Peyer's patch (tissue), 4 donors: ENCODE measurements around the gene SATB1. TPM values are rescaled to one million over a fixed set of nuclear protein-coding genes. Genes with fewer than 3 reads are reported as not detected.
A peak's percentile ranks its signal among the peaks of the same experiment; 100 is the strongest.
"Not testable (repeated sequence)": the region's sequence is repeated elsewhere in the genome, so short reads cannot be mapped to it uniquely, and the experiment has no call there.

ENCODE experiments used
- DNase-seq, 3 donors: peaks; one replicate each; pipeline ENCODE4 v3.0.0-alpha.2; 2017 to 2019
- H3K27ac ChIP-seq, 4 donors: fragments of 200-600 bp; sonication (generic); one replicate each; pipeline ENCODE4 v1.5.1; 2016 to 2019
- H3K27me3 ChIP-seq, 2 donors: fragments of 200-600 bp; sonication (generic); one replicate each; pipeline ENCODE4 v1.5.1; 2019
- H3K36me3 ChIP-seq, 3 donors: fragments of 200-600 bp; sonication (generic); one replicate each; pipeline ENCODE4 v1.5.1; 2016 to 2019
- H3K4me1 ChIP-seq, 4 donors: fragments of 200-600 bp; sonication (generic); one replicate each; pipeline ENCODE4 v1.5.1; 2016 to 2019
- H3K4me3 ChIP-seq, 4 donors: fragments of 200-600 bp; sonication (generic); 1 replicate in 3 of 4; 2 replicates in 1 of 4; pipeline ENCODE4 v1.5.1; 2016 to 2019; ENCODE audit warnings: mild to moderate bottlenecking in 1 of 4
- H3K9me3 ChIP-seq, 4 donors: fragments of 200-600 bp; sonication (generic); one replicate each; pipeline ENCODE4 v1.5.1; 2016 to 2019; ENCODE audit warnings: mild to moderate bottlenecking in 1 of 4
- CTCF ChIP-seq, 6 experiments: fragments of 450-650 bp in 4 of 6; fragments of 200-600 bp in 2 of 6; sonication (generic) in 1 of 6; IDR thresholded peaks; one replicate each; pipeline ENCODE4 v1.5.1; 2017 to 2019; ENCODE audit warnings: antibody characterized with exemption in 6 of 6, mild to moderate bottlenecking in 3 of 6, moderate library complexity in 1 of 6
- POLR2A ChIP-seq, 2 donors: fragments of 450-650 bp; IDR thresholded peaks; one replicate each; pipeline ENCODE4 v1.5.1; 2017; ENCODE audit warnings: antibody characterized with exemption in 2 of 2, mild to moderate bottlenecking in 2 of 2, moderate library complexity in 2 of 2
- total RNA-seq, 4 donors: library from RNA; depleted of rRNA; stranded (reverse); fragments of >200 nt; gene quantifications; one replicate each; pipeline ENCODE4 v1.1.0, GENCODE V29; 2016

The SATB1 gene
- total RNA-seq, 4 donors from 2014 or later, result 46.6 to 101 (median 63.2) TPM

DNA sequence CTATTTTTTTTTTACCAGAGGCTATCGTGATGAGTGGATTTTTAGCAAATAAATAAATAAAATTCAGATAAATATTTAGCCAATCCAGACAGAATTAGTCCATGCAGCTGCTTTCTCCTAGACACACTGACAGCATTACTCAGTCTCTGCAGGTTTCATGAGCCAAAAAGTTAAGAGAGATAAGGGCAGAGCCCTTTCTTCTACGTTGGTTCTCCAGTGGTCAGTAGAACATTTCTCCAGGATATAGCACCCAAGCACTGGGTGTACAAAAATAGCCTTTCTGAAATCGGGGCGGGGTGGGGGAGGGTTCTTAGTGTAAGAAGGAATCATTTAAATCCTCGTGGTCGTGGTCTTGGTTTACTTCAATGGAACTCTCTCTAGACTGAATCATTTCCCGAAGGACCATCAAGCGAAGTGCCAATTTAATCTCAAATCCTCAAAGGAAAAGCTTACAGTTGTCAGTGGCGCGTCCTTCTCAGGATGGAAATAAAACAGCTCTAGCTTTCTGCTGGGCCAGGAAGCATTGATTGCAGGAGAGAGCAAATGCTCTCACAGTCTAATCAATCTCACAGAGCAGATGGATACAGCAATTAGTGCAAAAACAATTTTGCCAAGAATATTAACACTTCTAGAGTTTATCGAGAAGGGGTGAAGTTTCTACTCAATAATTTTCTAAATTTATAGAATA, 86.2 kb downstream of the SATB1 start:
- Histone ChIP-seq H3K4me3 (no peak overlapping the region), H3K36me3 (no peaks in the 10 kb centered on the region), H3K27me3 (no peaks in the 10 kb centered on the region), H3K27ac (no peak overlapping the region), H3K4me1 (no peaks in the 10 kb centered on the region), H3K9me3 (no peaks in the 10 kb centered on the region)
- no peak for DNase-seq
- no peak for TF ChIP-seq POLR2A (IDR thresholded peaks at IDR 0.05)
- TF ChIP-seq CTCF (IDR thresholded peaks at IDR 0.05), result no peak

GRCh38 chr3:18337231-18337630, 87.9 kb downstream of the SATB1 start:
- no peak for DNase-seq
- Histone ChIP-seq H3K36me3 (no peaks in the 10 kb centered on the region), H3K27me3 (no peaks in the 10 kb centered on the region), H3K9me3 (no peaks in the 10 kb centered on the region), H3K4me1 (no peaks in the 10 kb centered on the region), H3K4me3 (no peak overlapping the region), H3K27ac (no peak overlapping the region)
- TF ChIP-seq CTCF (IDR thresholded peaks at IDR 0.05), result no peak
- no peak for TF ChIP-seq POLR2A (IDR thresholded peaks at IDR 0.05)

GRCh38 chr3:18334837-18335601, 90.1 kb downstream of the SATB1 start:
- Histone ChIP-seq H3K27ac (no peak overlapping the region), H3K36me3 (no peaks in the 10 kb centered on the region), H3K27me3 (no peaks in the 10 kb centered on the region), H3K9me3 (no peaks in the 10 kb centered on the region), H3K4me1 (no peaks in the 10 kb centered on the region), H3K4me3 (no peak overlapping the region)
- DNase-seq, result no peak
- TF ChIP-seq POLR2A (IDR thresholded peaks at IDR 0.05), result no peak
- TF ChIP-seq CTCF (IDR thresholded peaks at IDR 0.05), result no peak

DNA sequence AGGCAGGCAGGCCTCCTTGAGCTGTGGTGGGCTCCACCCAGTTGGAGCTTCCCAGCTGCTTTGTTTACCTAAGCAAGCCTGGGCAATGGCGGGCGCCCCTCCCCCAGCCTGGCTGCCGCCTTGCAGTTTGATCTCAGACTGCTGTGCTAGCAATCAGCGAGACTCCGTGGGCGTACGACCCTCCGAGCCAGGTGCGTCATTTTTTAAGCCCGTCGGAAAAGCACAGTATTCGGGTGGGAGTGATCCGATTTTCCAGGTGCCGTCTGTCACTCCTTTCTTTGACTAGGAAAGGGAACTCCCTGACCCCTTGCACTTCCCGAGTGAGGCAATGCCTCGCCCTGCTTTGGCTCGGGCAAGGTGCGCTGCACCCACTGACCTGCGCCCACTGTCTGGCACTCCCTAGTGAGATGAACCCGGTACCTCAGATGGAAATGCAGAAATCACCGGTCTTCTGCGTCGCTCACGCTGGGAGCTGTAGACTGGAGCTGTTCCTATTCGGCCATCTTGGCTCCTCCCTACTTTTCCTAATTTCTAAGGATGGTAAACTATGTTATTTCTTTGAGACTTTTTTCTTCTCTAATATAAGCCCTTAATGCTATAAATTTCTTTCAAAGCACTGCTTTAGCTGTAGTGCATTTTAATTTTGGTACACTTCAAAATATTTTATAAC, 94.2 kb downstream of the SATB1 start:
- not testable (repeated sequence) for H3K9me3 ChIP-seq, H3K36me3 ChIP-seq, H3K27me3 ChIP-seq, H3K4me1 ChIP-seq
- DNase-seq, result peak in 2 of 3 donors; percentile 65 to 74
- Histone ChIP-seq H3K27ac (peak overlapping the region in 1 of 4 donors; percentile 72), H3K4me3 (peak overlapping the region in 2 of 4 donors; percentile 34 to 58)

DNA sequence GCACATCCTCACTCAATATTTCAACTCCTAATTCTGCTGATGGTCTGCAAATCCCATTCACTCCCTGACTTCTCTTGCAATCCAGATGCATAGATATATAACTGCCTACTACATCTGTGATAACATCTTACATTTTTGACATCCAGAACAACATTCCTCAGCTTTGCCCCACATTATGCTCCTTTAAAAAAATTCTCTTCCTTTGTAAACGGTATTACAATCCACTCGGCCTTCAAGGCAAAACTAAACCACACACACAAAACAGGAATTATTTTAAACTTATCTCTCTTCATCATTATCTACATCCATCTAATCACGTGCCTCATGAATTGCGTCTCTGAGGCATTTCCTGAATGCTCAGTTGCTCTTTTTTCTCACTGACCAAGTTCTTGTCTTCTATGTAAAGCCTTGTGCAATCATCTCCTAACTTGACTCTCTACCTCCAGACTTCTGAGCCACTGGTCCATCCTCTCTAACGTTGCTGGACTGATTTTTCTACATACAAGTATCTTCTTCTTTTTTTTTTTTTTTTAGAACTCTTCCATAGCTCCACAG, 117.0 kb downstream of the SATB1 start:
- Histone ChIP-seq H3K36me3 (no peaks in the 10 kb centered on the region), H3K27me3 (no peaks in the 10 kb centered on the region), H3K9me3 (no peaks in the 10 kb centered on the region), H3K4me3 (no peak overlapping the region), H3K4me1 (no peaks in the 10 kb centered on the region), H3K27ac (no peak overlapping the region)
- TF ChIP-seq CTCF (IDR thresholded peaks at IDR 0.05), result no peak
- no peak for TF ChIP-seq POLR2A (IDR thresholded peaks at IDR 0.05)
- DNase-seq, result no peak

- no peak overlapping the region for H3K27ac ChIP-seq
- no peak overlapping the region for H3K4me3 ChIP-seq
- no peaks in the 10 kb centered on the region for H3K4me1 ChIP-seq
- no peaks in the 10 kb centered on the region for H3K36me3 ChIP-seq
- TF ChIP-seq POLR2A (IDR thresholded peaks at IDR 0.05) (no peak), CTCF (IDR thresholded peaks at IDR 0.05) (no peak)
- no peak for DNase-seq
- H3K27me3 ChIP-seq, result no peaks in the 10 kb centered on the region
- H3K9me3 ChIP-seq, result no peaks in the 10 kb centered on the region
Measured at GRCh38 chr3:18307529-18307928, 117.6 kb downstream of the SATB1 start.
